Jurkat, Clone E6-1 (cell line): ENCODE results near the gene PAIP2.

ENCODE experiments used
- DNase-seq: peaks from one replicate; pipeline ENCODE4 v3.0.0-alpha.2; 2011; ENCODE audit warnings: low read depth, low spot score
- H3K4me3 ChIP-seq: 2 replicates; pipeline ENCODE4 v1.5.1; 2011; ENCODE audit warnings: mild to moderate bottlenecking, low read length, control low read depth, moderate library complexity

PAIP2 gene

GRCh38 chr5:139388198-139388821 is 46.7 kb downstream of the PAIP2 start:
- DNase-seq: peak; percentile 94
- H3K4me3 ChIP-seq: peak overlapping the region; percentile 99

GRCh38 chr5:139389701-139390638 is 48.3 kb downstream of the PAIP2 start, which contains the start of gene MZB1:
Gene MZB1, minus strand, starts transcription at chr5:139389913. Its CDS starts 57 bp downstream, at chr5:139389856.
- H3K4me3 ChIP-seq: peak within 1 kb of the TSS; percentile 99
- peak; percentile 96 for DNase-seq

GRCh38 chr5:139390639-139391569 is 49.2 kb downstream of the PAIP2 start:
- no peak for DNase-seq

GRCh38 chr5:139391570-139392323 is 50.1 kb downstream of the PAIP2 start:
- peak overlapping the region; percentile 99 for H3K4me3 ChIP-seq
- peak; percentile 62 for DNase-seq

More at GRCh38 chr5:139390639-139391569, 49.2 kb downstream of the PAIP2 start:
- peak overlapping the region; percentile 99 for H3K4me3 ChIP-seq

DNA sequence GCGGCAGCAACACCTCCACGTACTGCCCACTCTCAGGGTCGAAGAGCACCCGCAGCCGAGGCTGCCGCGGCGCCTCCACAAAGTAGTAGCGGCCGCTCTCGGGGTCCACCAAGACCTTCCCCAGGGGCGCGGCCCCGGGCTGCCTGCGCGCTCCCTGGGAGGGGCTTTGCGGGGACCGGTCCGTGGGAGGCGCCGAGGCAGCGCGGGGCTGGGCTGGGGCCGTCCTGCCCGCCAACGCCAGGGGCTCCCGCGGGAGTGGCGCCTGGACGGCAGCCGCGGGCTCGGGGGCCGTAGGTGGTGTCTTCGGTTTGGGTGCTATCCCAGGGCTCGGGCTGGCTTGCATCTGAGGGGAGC is 50.6 kb downstream of the PAIP2 start:
- DNase-seq: no peak
- H3K4me3 ChIP-seq: peak overlapping the region; percentile 99

DNA sequence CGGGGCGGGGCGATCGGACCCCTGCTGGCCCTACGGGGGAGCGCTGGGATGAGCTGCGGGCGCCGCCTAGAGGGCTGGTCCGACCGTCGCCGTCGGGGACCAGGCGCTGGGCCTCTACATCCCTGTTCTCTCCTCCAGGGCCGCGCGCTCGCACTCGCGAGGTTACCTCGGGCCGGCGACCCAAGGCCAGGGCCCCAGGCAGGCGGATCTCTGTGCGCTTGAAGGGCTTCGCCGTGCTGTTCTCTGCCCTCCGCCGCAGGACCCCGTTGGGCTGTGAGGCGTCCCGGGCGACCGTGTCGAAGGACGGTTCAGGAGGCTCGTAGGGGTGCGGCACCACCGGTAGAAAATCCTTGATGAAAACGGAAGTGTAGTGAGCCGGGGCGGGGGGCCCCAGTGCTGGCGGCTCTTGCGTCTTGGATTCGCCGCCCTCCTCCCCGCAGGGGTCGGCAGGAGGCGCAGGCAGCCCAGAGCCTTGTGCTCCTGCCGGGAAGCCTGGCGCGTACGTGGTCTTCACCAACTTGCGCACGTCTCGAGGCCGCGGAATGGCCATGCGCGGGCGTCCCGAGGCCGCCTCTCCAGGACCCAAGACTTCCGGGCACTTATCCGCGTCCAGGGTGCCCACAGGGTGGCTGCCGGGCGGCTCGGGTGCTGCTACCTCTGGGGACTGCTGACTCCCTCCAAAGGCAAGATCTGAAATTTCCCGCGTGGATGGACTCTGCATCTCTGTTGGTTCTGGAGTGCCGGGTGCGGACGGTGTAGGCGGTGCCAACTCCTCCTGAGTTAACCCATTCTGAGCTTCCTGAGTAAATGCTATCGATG is 51.2 kb downstream of the PAIP2 start:
- peak overlapping the region; percentile 99 for H3K4me3 ChIP-seq
- DNase-seq: peak; percentile 78

DNA sequence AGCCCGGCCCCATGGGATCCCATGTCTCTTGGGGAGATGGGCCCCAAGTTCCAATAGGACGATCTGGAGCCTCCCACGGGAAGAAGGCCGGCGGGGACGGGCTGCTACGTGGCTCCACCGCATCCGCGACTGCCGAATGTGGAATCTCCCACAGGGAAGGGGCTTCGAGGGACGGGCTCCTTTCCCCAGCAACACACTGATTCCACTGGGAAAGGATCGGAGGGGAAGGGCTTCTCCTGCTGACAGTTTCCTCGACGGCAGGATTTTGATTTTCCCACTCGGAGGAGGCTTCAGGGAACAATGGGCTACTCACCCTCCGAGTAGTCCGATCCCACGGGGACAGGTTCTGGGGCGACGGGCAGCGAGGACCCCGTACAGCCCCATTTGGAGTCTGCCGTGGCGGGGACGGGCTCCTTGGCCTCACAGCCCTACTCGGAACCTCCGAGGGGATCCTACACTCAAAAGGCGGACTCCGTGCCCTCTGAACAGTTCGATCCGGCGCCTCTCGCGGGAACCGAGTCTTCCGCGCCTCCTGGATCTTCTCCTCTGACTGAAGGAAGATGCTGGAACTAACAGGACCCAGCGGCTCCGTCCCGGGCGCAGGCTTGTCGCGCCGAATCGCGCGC is 52.0 kb downstream of the PAIP2 start:
- peak overlapping the region; percentile 99 for H3K4me3 ChIP-seq
- DNase-seq: no peak

DNA sequence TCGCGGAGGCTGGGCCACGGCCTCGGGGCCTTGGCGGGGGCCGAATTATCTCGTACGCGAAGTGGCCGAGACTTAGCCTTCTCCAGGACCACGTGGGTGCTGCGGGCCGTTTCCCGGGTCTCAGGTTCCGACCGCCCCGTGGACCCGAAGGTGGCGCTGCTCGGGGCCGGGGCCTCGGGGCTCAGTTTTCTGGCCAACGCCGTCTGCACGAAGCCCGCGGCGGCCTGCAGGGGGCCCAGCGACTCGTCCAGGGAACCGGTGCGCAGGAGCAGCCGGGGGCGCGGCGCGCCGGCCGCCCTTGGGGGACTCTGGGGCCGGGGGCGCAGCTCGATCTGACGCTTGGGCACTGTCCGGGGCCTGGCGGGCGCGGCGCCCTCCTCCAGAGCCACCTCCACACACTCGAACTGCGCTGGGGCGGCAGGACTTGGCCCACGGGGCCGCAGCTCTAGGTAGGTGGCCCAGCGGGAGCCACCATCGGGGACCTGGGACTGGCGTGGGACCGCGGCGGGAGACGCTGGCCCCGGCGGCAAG is 52.5 kb downstream of the PAIP2 start:
- H3K4me3 ChIP-seq: no peak overlapping the region
- DNase-seq: no peak

DNA sequence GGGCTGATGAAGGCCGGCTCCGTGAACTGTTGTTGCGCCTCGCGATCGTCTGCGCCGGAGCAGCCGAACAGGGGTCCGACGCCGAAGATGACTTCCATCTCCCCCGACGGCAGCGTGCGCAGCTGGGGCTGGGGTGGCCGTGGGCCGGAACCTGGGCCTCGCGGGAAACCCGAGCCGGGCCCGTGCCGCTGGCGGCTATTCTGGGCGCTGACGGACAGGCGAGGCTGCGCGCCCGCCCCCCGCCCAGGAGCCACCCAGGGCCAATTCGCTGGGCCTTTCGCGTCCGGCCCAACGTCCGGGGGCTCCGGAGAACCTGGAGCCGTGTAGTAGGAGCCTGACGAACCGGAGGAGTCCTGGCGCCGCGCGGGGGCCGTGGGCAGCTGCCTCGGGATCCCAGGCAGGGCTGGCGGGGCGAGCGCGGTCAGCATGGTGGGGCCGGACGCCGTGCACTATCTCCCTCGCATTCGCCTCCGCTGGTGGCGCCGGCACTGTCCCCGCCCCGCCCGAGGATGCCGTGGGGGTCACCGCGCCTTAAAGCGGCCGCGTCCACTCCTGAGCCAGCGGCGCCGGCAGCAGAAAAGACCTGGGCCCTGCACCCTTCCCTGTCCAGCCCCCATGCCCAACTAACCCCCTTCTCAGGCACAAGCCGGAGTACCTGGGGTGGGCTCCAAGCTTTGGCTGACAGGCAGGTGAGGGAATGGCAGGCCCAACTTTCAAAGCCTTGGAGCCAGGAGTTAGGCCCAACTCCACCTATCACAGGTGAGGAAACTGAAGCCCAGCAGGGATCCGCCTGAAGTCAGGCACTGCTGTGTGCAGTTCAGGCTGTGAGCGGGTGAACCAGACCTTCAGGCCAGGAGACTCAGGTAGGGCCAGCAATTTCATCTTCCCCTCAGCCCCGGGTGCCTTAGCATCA is 53.3 kb downstream of the PAIP2 start, which contains the start of gene PROB1:
PROB1 (minus strand) TSS at position 451 of the 913 bp plus-strand sequence; CDS start at position 428, 23 bp downstream.
- H3K4me3 ChIP-seq: no peak within 1 kb of the TSS
- no peak for DNase-seq

DNA sequence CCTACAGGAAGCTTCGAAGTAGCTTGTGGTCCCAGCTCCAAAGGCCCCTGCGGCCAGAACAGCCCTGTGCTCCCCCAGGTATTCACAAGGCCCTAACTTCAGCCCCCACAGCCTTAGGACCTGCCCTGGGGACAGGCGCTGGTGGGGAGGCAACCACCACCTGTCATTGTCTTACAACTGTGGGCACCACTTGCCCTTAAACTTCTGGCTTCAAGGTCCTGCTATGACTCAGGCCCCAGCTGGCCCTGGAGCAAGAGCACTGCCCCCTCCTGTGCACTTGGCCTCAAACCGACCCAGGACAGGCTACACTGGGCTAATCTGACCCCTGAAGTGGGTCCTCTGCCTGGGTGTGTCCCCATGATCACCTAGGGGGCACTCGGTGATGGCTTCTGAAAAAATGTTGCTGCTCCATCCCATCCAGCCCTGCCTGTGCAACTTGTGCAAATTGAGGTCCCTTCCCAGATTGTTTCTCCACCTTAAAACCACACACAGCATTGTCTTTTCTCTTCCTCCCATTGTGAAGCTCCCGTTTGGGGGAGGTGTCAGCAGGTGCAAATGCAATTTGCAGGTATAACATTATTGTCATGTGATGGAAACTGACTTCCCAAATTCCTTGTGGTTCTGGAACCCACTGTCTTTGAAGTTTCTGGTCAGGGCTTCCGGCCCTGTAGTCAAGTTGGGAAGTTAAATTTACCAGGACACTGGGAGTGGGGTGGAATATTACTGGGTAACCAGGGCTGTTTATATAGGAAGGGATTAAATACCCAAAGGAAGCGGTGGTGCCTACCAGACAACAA is 54.4 kb downstream of the PAIP2 start:
- no peak for DNase-seq
- H3K4me3 ChIP-seq: no peak overlapping the region

DNA sequence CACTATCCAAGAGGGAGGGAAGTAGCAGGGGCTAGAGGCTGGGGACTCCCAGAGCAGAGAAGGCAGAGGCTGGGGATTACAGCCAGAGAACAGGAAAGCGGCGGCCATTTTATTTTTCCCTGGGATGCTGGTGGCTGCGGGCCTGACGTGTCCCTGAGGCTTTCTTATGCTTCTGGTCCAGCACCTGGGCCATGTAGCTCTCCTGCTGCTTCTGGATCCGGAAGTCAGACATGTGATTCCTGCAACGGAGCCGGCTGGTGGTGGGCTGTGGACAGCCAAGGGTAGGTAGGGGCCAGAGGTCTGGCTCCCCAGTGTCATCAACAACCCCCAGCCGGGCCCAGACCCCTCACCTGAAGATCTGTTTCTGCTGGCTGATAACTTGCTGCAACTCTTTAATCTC is 55.0 kb downstream of the PAIP2 start:
- no peak overlapping the region for H3K4me3 ChIP-seq
- DNase-seq: no peak

- H3K4me3 ChIP-seq: no peak overlapping the region
- DNase-seq: no peak
Observed at GRCh38 chr5:139397921-139398320, 56.3 kb downstream of the PAIP2 start.

GRCh38 chr5:139399501-139400121 is 58.0 kb downstream of the PAIP2 start:
- H3K4me3 ChIP-seq: no peak overlapping the region
- no peak for DNase-seq

DNA sequence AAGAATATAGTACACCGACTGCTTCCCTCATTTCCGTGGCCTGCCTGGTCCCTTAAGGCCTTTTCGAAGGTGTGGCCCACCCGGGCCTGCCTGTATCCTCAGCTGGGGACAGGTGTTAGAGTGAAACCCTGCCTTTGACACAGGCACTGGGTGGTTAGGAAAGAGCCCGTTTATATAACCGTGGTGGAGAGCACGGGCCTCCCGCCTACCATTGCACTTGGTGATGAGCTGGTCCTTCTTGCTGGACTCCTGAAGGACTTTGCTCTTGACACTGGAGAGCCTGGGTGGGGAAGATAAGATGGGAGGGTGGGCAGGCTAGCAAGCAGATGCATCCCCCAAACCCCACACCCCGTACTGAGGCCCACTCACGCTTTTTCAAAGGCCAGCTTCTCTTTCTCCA is 59.9 kb downstream of the PAIP2 start:
- no peak for DNase-seq
- H3K4me3 ChIP-seq: no peak overlapping the region
